Endothelial cell of umbilical vein (primary cell): Measurements from ENCODE around the gene LCE2A. TPM values are rescaled to one million over a fixed set of nuclear protein-coding genes. Genes with fewer than 3 reads are reported as not detected.

Experiments used
- BruUV-seq: library from RNA; stranded (reverse); fragments of 400-500 nt; replicated peaks from 2 replicates; lab custom pipeline; 2021; lab: Mats Ljungman, UMichigan
- CTCF ChIA-PET: fragments of 300-600, 350-600 bp; sonication (Branson Sonifier 250); formaldehyde crosslinking; loops from one replicate; lab custom pipeline; 2021; ENCODE audit warnings: antibody characterized with exemption, inconsistent platforms; lab: Charles Lee
- POLR2A ChIA-PET: fragments of 300-600, 350-600 bp; sonication (Branson Sonifier 250); formaldehyde crosslinking; loops from one replicate; lab custom pipeline; 2021; ENCODE audit warnings: antibody characterized with exemption, inconsistent platforms; lab: Charles Lee
- DNase-seq: peaks from one replicate; pipeline ENCODE4 v3.0.0-alpha.2; 2011; ENCODE audit warnings: low read depth, low spot score
- FAIRE-seq: peaks from 2 replicates; lab custom pipeline; 2011; peaks lifted over from hg19 to GRCh38; lab: Jason Lieb, UNC
- H2AFZ ChIP-seq: 2 replicates; pipeline ENCODE4 v1.6.0; 2012; ENCODE audit warnings: low read depth, low read length, control low read depth, inconsistent platforms
- H3K27ac ChIP-seq: 2 replicates; pipeline ENCODE4 v1.5.1; 2011; ENCODE audit warnings: low read depth, mild to moderate bottlenecking, control low read depth, low read length, moderate library complexity; ENCODE audit not compliant: insufficient read depth
- H3K27me3 ChIP-seq, 2 experiments: 2 replicates each; pipeline versions ENCODE4 v1.6.0 to v1.6.1; 2011; ENCODE audit warnings: low read length in 2 of 2, mixed read lengths in 1 of 2; ENCODE audit not compliant: control insufficient read depth in 2 of 2, insufficient read depth in 2 of 2
- H3K36me3 ChIP-seq, 2 experiments: 2 replicates in 1 of 2; 3 replicates in 1 of 2; pipeline ENCODE4 v1.5.1; 2011; ENCODE audit warnings: low read length in 2 of 2, mild to moderate bottlenecking in 1 of 2, moderate library complexity in 1 of 2; ENCODE audit not compliant: control insufficient read depth in 2 of 2, insufficient read depth in 2 of 2; ENCODE audit errors: extremely low read depth in 1 of 2
- H3K4me1 ChIP-seq: 3 replicates; pipeline ENCODE4 v1.5.1; 2011; ENCODE audit warnings: mild to moderate bottlenecking, low read length; ENCODE audit not compliant: control insufficient read depth, insufficient read depth; ENCODE audit errors: extremely low read depth
- H3K4me2 ChIP-seq: 2 replicates; pipeline ENCODE4 v1.6.1; 2011; ENCODE audit warnings: low read length, control low read depth, mixed read lengths; ENCODE audit not compliant: insufficient read depth
- H3K4me3 ChIP-seq, 3 experiments: fragments of 200-600 bp in 1 of 3; sonication (generic), shearing (Covaris generic) in 1 of 3; replicated peaks in 1 of 3; 2 replicates each; pipeline ENCODE4 v1.5.1; 2011 to 2016; ENCODE audit warnings: control low read depth in 3 of 3, low read length in 3 of 3, mild to moderate bottlenecking in 2 of 3, inconsistent platforms in 1 of 3, low read depth in 1 of 3, moderate library complexity in 1 of 3; ENCODE audit not compliant: insufficient read depth in 1 of 3
- H3K79me2 ChIP-seq: 2 replicates; pipeline ENCODE4 v1.6.0; 2012; ENCODE audit warnings: low read length, inconsistent platforms; ENCODE audit not compliant: control insufficient read depth, insufficient read depth
- H3K9ac ChIP-seq: replicated peaks from 2 replicates; pipeline ENCODE3; 2011; ENCODE audit warnings: low read length, control low read depth; ENCODE audit not compliant: insufficient read depth; ENCODE audit errors: extremely low read depth
- H3K9me1 ChIP-seq: replicated peaks from 3 replicates; pipeline ENCODE4 v1.6.0; 2011; ENCODE audit warnings: mild to moderate bottlenecking, low read length; ENCODE audit not compliant: control insufficient read depth, insufficient read depth; ENCODE audit errors: extremely low read depth
- H3K9me3 ChIP-seq: replicated peaks from 2 replicates; pipeline ENCODE4 v1.5.1; 2012; ENCODE audit warnings: low read length, inconsistent platforms; ENCODE audit not compliant: control insufficient read depth, insufficient read depth
- H4K20me1 ChIP-seq: replicated peaks from 2 replicates; pipeline ENCODE3; 2011; ENCODE audit warnings: mild to moderate bottlenecking, low read length; ENCODE audit not compliant: control insufficient read depth, insufficient read depth; ENCODE audit errors: extremely low read depth
- CTCF ChIP-seq, 2 donors: IDR thresholded peaks; 1 replicate in 1 of 2; 2 replicates in 1 of 2; pipeline ENCODE4 v1.5.1; 2011; ENCODE audit warnings: low read length in 2 of 2, mild to moderate bottlenecking in 2 of 2, moderate library complexity in 2 of 2, control low read depth in 1 of 2, inconsistent platforms in 1 of 2, low read depth in 1 of 2; ENCODE audit not compliant: insufficient read depth in 1 of 2; ENCODE audit errors: extremely low read depth in 1 of 2
- EZH2 ChIP-seq: IDR thresholded peaks from 2 replicates; pipeline ENCODE4 v1.6.1; 2012; ENCODE audit warnings: borderline replicate concordance, low read depth, mild to moderate bottlenecking, moderate library complexity, low read length, inconsistent platforms; ENCODE audit not compliant: severe bottlenecking
- FOS ChIP-seq: IDR thresholded peaks from 2 replicates; pipeline ENCODE4 v1.6.1; 2011; ENCODE audit warnings: mild to moderate bottlenecking, low read length, moderate library complexity, borderline replicate concordance; ENCODE audit not compliant: insufficient read depth
- GATA2 ChIP-seq: IDR thresholded peaks from 2 replicates; pipeline ENCODE4 v1.7.0; 2011; ENCODE audit warnings: low read depth, mild to moderate bottlenecking, moderate library complexity, mixed read lengths, low read length; ENCODE audit not compliant: insufficient read length, insufficient read depth
- MAX ChIP-seq: IDR thresholded peaks from 2 replicates; pipeline ENCODE4 v1.6.1; 2011; ENCODE audit not compliant: insufficient read depth, insufficient read length
- MYC ChIP-seq: IDR thresholded peaks from one replicate; pipeline ENCODE4 v1.6.1; 2011; ENCODE audit warnings: mild to moderate bottlenecking, low read depth, low read length
- POLR2A ChIP-seq: IDR thresholded peaks from 2 replicates; pipeline ENCODE4 v1.6.1; 2012; ENCODE audit warnings: low read depth, mild to moderate bottlenecking, control low read depth, low read length
- POLR2AphosphoS5 ChIP-seq: IDR thresholded peaks from 2 replicates; pipeline ENCODE4 v1.6.1; 2012; ENCODE audit warnings: low read depth, mild to moderate bottlenecking, control low read depth, low read length, moderate library complexity; ENCODE audit not compliant: insufficient read depth
- dilution Hi-C: fragments of 300-500 bp; cut with MboI; formaldehyde crosslinking; loops from one replicate; pipeline ENCODE4 v1.15.0; 2019; ENCODE audit warnings: low sequenced_read_pairs; ENCODE audit not compliant: extremely low pct_ligation_motif_present
- intact Hi-C: fragments of 100-400 bp; cut with micrococcal nuclease; formaldehyde crosslinking; loops from one replicate; pipeline ENCODE4 v1.10.0; 2022
- polyA plus RNA-seq, 4 experiments: library from polyadenylated mRNA; depleted of rRNA in 3 of 4; stranded (reverse) in 3 of 4; unstranded in 1 of 4; fragments of >200 nt; gene quantifications; 2 replicates each; pipeline versions ENCODE4 v1.2.1 to v1.2.3, GENCODE V29; 2011 to 2012; ENCODE audit warnings: missing spikeins in 1 of 4
- total RNA-seq: library from RNA; stranded (reverse); gene quantifications from 2 replicates; pipeline ENCODE4 v1.2.3, GENCODE V29; 2021

The LCE2A gene
- total and polyA plus RNA-seq, 2 donors (not counting 3 experiments of a cell fraction or from before 2014, with no cell fraction given) = not detected

- BruUV-seq = no TSS peak
- dilution Hi-C loops = no loop called here
- Histone ChIP-seq H3K4me3 (no peak overlapping the region), H3K4me1 (no peaks in the 10 kb centered on the region), H2AFZ (no peak overlapping the region), H3K9me3 (no peaks in the 10 kb centered on the region), H3K9me1 (no peaks in the 10 kb centered on the region), H3K36me3 (no peaks in the 10 kb centered on the region), H3K27ac (no peak overlapping the region), H3K4me2 (no peak overlapping the region), H3K79me2 (no peaks in the 10 kb centered on the region), H3K9ac (no peak overlapping the region), H3K27me3 (no peaks in the 10 kb centered on the region), H4K20me1 (no peaks in the 10 kb centered on the region)
- intact Hi-C loops = no loop called here
- TF ChIP-seq MYC (no peak), CTCF (IDR thresholded peaks at IDR 0.05; ENCODE audit: extremely low read depth in 1 of 2, insufficient read depth in 1 of 2, low read depth in 1 of 2, low read length in 2 of 2) (no peak), EZH2 (no peak), POLR2A (no peak), GATA2 (no peak), MAX (no peak), FOS (no peak), POLR2AphosphoS5 (no peak)
- DNase-seq = no peak
- ChIA-PET CTCF (no interaction called here), POLR2A (no interaction called here)
- FAIRE-seq = no peak
These were observed 27.1 kb downstream of the LCE2A start for GRCh38 chr1:152725261-152725660.
